WI38 (cell line): ENCODE measurements around the gene CUL4A.

Experiments used
- H3K4me3 ChIP-seq: 2 replicates; pipeline ENCODE4 v1.5.1; 2011; ENCODE audit warnings: low read depth, mild to moderate bottlenecking, control low read depth, low read length
- TF ChIP-seq, protein P1 (sequence below): IDR thresholded peaks from 2 replicates; pipeline ENCODE4 v1.5.1; 2012; ENCODE audit warnings: low read depth, mild to moderate bottlenecking, control low read depth, low read length

Gene CUL4A

DNA sequence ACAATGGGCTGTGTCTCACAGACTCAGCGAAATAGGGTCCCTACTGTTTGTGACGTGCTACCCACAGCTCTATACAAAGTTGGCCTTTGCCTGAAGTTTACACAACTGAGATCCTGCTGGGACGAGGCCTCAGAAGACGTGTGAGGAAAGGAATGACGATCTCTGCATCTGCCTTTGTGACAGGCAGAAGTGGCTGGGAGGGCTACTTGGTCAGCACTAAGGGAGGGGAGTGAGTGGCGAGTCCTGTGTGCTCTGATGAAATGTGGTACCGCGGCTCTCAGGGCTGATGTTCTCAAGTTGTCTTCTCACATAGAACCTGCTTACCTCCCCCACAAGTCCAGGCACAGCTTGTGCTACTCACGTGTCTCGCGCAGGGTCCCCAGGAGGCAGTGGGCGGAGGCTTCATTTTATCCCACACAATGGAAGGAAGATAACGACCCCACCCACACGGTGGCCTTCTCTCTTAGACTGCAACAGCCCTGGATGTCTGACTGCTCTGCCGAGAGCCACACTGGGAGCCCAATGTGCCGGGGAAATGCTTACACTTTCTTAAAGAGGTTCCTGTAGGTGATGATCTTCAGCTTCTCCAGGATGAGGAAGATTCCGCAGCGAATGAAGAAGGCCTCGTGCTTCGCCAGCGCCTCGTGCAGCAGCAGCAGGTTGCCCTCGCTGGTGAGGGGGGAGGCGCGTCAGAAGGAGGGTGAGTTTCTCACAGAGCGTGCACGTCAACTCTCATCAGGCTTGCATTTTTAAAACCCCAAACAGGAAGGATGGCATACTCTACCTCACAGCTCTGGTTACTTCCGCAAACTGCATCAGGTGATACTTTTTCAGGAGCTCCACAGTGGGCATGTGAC is 29.8 kb upstream of the CUL4A start:
- TF ChIP-seq, protein P1, sequence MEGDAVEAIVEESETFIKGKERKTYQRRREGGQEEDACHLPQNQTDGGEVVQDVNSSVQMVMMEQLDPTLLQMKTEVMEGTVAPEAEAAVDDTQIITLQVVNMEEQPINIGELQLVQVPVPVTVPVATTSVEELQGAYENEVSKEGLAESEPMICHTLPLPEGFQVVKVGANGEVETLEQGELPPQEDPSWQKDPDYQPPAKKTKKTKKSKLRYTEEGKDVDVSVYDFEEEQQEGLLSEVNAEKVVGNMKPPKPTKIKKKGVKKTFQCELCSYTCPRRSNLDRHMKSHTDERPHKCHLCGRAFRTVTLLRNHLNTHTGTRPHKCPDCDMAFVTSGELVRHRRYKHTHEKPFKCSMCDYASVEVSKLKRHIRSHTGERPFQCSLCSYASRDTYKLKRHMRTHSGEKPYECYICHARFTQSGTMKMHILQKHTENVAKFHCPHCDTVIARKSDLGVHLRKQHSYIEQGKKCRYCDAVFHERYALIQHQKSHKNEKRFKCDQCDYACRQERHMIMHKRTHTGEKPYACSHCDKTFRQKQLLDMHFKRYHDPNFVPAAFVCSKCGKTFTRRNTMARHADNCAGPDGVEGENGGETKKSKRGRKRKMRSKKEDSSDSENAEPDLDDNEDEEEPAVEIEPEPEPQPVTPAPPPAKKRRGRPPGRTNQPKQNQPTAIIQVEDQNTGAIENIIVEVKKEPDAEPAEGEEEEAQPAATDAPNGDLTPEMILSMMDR = no peak
- no peak overlapping the region for H3K4me3 ChIP-seq

DNA sequence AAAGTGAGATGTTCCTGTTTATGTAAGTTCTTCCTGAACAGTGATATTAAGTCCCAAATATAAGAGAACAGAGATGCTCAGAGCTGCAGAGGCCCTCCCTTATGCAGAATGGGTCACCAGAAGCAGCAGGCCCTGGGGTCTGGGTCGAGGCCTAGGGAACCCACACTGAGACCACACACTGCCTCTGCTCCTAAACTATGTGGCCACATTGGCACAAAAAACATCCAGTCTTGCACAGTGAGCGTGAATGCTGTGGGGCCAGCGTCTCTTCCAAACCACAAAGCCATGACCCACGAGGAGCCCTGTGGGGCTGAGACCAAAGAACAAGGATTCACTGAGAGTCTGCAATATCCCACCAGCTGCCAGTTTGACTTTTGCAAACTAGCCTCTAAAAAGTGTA is 27.4 kb upstream of the CUL4A start:
- no peak overlapping the region for H3K4me3 ChIP-seq
- TF ChIP-seq, protein P1 = no peak

DNA sequence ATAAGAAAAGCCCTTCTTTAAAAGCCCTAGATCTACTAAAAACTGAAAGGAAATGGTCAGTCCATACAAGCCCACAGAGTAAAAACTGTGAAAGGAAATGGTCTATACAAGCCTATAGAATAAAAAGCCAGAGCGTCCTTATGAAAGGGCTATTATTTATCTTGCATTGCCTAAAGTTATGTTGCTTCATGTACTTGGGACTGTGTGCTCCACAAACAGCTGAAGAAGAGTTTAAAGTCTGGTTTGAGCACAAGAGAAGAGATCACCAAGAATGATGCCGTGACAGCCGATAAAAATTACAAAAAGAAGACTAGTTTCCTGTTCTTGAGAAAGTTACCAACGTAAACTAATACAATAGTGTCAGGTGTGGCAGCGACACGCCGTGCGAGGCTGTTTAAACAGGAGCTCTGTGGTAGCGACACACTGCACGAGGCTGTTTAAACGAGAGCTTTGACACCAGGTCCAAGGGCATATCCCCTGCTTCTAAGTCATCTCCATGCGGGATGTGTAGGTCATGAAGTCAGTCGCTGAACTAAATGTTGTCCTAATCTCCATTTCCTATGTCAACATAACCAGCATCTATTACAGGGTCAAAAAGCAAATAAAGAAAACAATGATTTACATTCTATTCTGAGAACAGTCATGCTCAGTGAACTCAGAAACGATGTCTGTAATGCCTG is 25.8 kb upstream of the CUL4A start:
- H3K4me3 ChIP-seq = no peak overlapping the region
- TF ChIP-seq, protein P1 = no peak

DNA sequence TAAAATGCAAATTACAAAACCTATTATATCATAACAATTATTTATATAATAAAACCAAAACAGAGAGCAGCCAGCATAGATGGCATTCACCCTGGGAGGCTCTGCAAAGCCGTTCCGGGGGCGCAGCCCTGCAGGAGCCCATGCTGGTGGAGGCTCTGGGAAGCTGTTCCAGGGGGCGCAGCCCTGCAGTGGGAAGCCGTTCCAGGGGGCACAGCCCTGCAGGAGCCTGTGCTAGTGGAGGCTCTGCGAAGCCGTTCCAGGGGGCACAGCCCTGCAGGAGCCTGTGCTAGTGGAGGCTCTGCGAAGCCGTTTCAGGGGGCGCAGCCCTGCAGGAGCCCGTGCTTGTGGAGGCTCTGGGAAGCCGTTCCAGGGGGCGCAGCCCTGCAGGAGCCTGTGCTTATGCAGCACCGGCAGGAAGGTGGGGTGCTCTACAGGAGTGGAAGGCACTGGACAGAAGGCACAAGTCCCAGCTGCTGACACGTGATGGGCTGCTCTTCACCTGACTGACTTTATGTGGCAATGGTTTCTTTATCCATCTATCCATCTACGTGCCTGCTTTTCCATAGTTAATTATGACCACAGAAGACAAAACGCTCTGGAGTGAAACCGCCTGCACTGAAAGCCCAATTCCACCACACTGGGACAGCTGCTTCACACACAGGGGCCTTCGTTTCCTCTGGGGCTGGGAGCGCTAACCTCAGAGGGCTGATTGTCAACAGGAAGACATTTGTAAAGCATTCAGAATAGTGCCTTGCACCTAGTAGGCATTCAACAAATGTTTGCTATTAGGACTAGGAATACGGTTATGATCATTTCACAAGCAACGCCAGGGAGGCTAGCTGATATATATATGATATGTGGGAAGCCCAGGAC is 24.6 kb upstream of the CUL4A start:
- TF ChIP-seq, protein P1 = no peak
- H3K4me3 ChIP-seq = no peak overlapping the region

DNA sequence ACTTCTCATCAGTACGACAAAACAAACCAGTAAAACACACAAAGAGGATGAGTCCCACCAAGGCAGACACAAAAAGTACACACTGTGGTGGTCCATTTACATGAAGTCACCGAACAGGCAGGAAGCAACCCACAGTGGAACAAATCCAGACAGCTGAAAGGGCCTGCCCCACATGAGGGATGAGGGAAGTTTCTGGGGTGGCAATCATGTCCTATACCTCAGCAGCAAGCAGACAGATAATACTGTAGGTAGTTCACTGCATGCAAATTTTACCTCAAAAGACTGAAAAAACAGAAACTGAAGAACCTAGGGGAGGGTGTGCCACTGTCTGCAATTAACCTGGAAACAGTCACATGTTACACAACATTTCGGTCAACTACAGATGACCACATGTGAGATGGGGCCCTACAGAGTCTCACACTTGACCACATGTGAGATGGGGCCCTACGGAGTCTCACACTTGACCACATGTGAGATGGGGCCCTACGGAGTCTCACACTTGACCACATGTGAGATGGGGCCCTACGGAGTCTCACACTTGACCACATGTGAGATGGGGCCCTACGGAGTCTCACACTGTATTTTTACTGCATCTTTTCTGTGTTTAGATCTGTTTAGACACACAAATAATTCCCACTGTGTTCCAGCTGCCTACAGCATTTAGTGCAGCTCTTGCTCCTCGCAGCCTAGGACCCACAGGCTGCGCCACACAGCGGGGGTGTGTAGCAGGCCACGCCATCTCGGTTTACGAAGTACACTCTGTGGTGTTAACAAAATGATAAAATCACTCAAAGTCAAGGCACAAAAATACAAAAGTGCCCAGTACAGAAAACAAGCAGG is 23.1 kb upstream of the CUL4A start:
- H3K4me3 ChIP-seq = peak overlapping the region; percentile 42
- TF ChIP-seq, protein P1 = no peak

DNA sequence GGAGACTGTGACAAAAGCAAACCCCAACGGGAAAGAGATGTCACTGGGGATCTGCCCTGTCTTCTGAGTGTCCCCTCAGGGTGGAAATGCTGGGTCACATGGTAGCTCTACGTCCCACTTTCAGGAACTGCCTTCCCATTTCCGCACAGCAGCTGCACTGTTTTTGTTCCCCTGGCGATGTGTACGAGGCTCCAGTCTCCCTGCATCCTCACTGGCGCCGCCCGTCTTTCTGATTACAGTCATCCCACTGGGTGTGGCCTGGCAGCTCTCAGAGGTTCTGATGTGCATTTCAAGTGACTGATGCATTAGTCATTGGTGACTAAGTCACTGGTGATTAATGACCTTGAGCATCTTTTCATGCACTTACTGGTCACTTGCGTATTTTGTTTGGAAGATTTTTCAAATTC is 22.1 kb upstream of the CUL4A start:
- H3K4me3 ChIP-seq = peak overlapping the region; percentile 42
- TF ChIP-seq, protein P1 = no peak
